SK-MEL-5 (cell line): Measurements from ENCODE around the gene PPP2R3B. TPM values are rescaled to one million over a fixed set of nuclear protein-coding genes. Genes with fewer than 3 reads are reported as not detected.
"Not testable (repeated sequence)": the region's sequence is repeated elsewhere in the genome, so short reads cannot be mapped to it uniquely, and the experiment has no call there.

ENCODE experiments used
- DNase-seq: peaks from one replicate; pipeline ENCODE4 v3.0.0-alpha.2; 2016; ENCODE audit warnings: low read depth, low spot score
- in situ Hi-C: cut with HindIII; loops from 2 replicates; pipeline ENCODE4 v1.10.0; 2016; ENCODE audit warnings: low sequenced_read_pairs, high pct_unique_total_duplicates, low pct_unique_long_range_greater_than_20kb
- total RNA-seq: library from RNA; depleted of rRNA; stranded (reverse); fragments of >200 nt; shearing (Covaris generic); gene quantifications from 2 replicates; pipeline ENCODE4 v1.2.3, GENCODE V29; 2014

Gene PPP2R3B
- total RNA-seq, 1 experiment from 2014 or later, result 6.1 TPM

- DNase-seq, in situ Hi-C loops: not testable (repeated sequence)
Observed at GRCh38 chrX:376206-376605, 10.5 kb downstream of the PPP2R3B start.

- DNase-seq, result no peak
- in situ Hi-C loops, result no loop called here
Observed at GRCh38 chrX:375181-376036, 11.3 kb downstream of the PPP2R3B start.

- DNase-seq, result no peak
- in situ Hi-C loops, result no loop called here
Observed at GRCh38 chrX:374596-374995, 12.1 kb downstream of the PPP2R3B start.

- DNase-seq, result no peak
- in situ Hi-C loops, result no loop called here
Observed at GRCh38 chrX:373641-374471, 12.9 kb downstream of the PPP2R3B start.

- in situ Hi-C loops, result no loop called here
- no peak for DNase-seq
Observed at GRCh38 chrX:372856-373640, 13.7 kb downstream of the PPP2R3B start.

- in situ Hi-C loops, result no loop called here
- DNase-seq, result no peak
Observed at GRCh38 chrX:371907-372306, 14.8 kb downstream of the PPP2R3B start.

- in situ Hi-C loops, result no loop called here
- DNase-seq, result no peak
Observed at GRCh38 chrX:370963-371745, 15.6 kb downstream of the PPP2R3B start.

GRCh38 chrX:370244-370962, 16.3 kb downstream of the PPP2R3B start:
- no peak for DNase-seq
- in situ Hi-C loops, result no loop called here

GRCh38 chrX:369563-370101, 17.1 kb downstream of the PPP2R3B start:
- in situ Hi-C loops, result no loop called here
- DNase-seq, result no peak

GRCh38 chrX:368811-369562, 17.7 kb downstream of the PPP2R3B start:
- DNase-seq, result no peak
- in situ Hi-C loops, result no loop called here

- in situ Hi-C loops, result no loop called here
- DNase-seq, result no peak
Observed at GRCh38 chrX:367866-368265, 18.8 kb downstream of the PPP2R3B start.

- in situ Hi-C loops, result no loop called here
- no peak for DNase-seq
Observed at GRCh38 chrX:367349-367748, 19.4 kb downstream of the PPP2R3B start.

GRCh38 chrX:363621-364375, 22.9 kb downstream of the PPP2R3B start:
- in situ Hi-C loops, result no loop called here
- no peak for DNase-seq

GRCh38 chrX:362937-363620, 23.6 kb downstream of the PPP2R3B start:
- DNase-seq, result no peak
- in situ Hi-C loops, result no loop called here

GRCh38 chrX:362351-362750, 24.4 kb downstream of the PPP2R3B start:
- in situ Hi-C loops, result no loop called here
- DNase-seq, result no peak
